GM19099 (cell line): ENCODE results near the gene RLF.

Source experiments
- POLR2A ChIP-seq: IDR thresholded peaks from 3 replicates; pipeline ENCODE4 v1.6.1; 2011; ENCODE audit warnings: low read depth; ENCODE audit not compliant: insufficient read length; ENCODE audit errors: extremely low read depth

RLF gene

GRCh38 chr1:40161125-40161887, at the start of gene RLF:
Gene RLF, plus strand, starts transcription at chr1:40161387. Its CDS starts 13 bp downstream, at chr1:40161400.
- peak; percentile 95 for TF ChIP-seq POLR2A

GRCh38 chr1:40114400-40114799, 46.8 kb upstream of the RLF start:
- TF ChIP-seq POLR2A = no peak

GRCh38 chr1:40120128-40120527, 41.1 kb upstream of the RLF start:
- TF ChIP-seq POLR2A = no peak

- no peak for TF ChIP-seq POLR2A
Observed at GRCh38 chr1:40122855-40123254, 38.3 kb upstream of the RLF start.

GRCh38 chr1:40130892-40131291, 30.3 kb upstream of the RLF start:
- no peak for TF ChIP-seq POLR2A

GRCh38 chr1:40132383-40133311, 28.5 kb upstream of the RLF start:
- no peak for TF ChIP-seq POLR2A

GRCh38 chr1:40133312-40133665, 27.9 kb upstream of the RLF start:
- no peak for TF ChIP-seq POLR2A

- TF ChIP-seq POLR2A = no peak
Observed at GRCh38 chr1:40133839-40134238, 27.3 kb upstream of the RLF start.

GRCh38 chr1:40140211-40140973, 20.8 kb upstream of the RLF start:
- TF ChIP-seq POLR2A = no peak

GRCh38 chr1:40141878-40142535, 19.2 kb upstream of the RLF start:
- TF ChIP-seq POLR2A = no peak

- TF ChIP-seq POLR2A = no peak
Observed at GRCh38 chr1:40143891-40144575, 17.2 kb upstream of the RLF start.

GRCh38 chr1:40151457-40152079, 9.6 kb upstream of the RLF start:
- TF ChIP-seq POLR2A = no peak

- TF ChIP-seq POLR2A = no peak
Observed at GRCh38 chr1:40153073-40153770, 8.0 kb upstream of the RLF start.

GRCh38 chr1:40155135-40155534, 6.1 kb upstream of the RLF start:
- TF ChIP-seq POLR2A = no peak

GRCh38 chr1:40155910-40156309, 5.3 kb upstream of the RLF start:
- no peak for TF ChIP-seq POLR2A
